HCT116 (cell line): ENCODE data around the gene MTPN. TPM values are rescaled to one million over a fixed set of nuclear protein-coding genes. Genes with fewer than 3 reads are reported as not detected.

Experiments
- ATAC-seq: fragments of 200-7000 bp; cut with Tn5 transposase; 2 replicates; pipeline ENCODE4 v1.9.1; 2020; ENCODE audit warnings: mild to moderate bottlenecking, moderate library complexity
- BruUV-seq: library from RNA; stranded (reverse); fragments of 400-500 nt; replicated peaks from 2 replicates; lab custom pipeline; 2021; lab: Mats Ljungman, UMichigan
- CTCF ChIA-PET: fragments of 300-600 bp; sonication (Branson Sonifier 250); formaldehyde crosslinking; loops from one replicate; lab custom pipeline; 2021; ENCODE audit warnings: antibody characterized with exemption; lab: Charles Lee
- POLR2A ChIA-PET: fragments of 300-600, 350-600 bp; sonication (Branson Sonifier 250); formaldehyde crosslinking; loops from one replicate; lab custom pipeline; 2021; ENCODE audit warnings: antibody characterized with exemption; lab: Charles Lee
- RAD21 ChIA-PET, 2 experiments: fragments of 300-600 bp; sonication (Branson Sonifier 250); formaldehyde crosslinking; loops; one replicate each; lab custom pipeline; 2023; ENCODE audit warnings: low total read pairs in 2 of 2; ENCODE audit not compliant: uncharacterized antibody in 2 of 2, unreplicated experiment in 2 of 2, low non-redundant PET in 1 of 2; lab: Charles Lee
- DNase-seq: peaks from one replicate; pipeline ENCODE4 v3.0.0-alpha.2; 2010; ENCODE audit warnings: low read depth, low spot score
- H2AFZ ChIP-seq: fragments of 200-600 bp; shearing (Covaris generic), sonication (generic); 2 replicates; pipeline ENCODE4 v1.6.1; 2017; ENCODE audit warnings: low read depth, mixed run types, mixed read lengths, antibody characterized with exemption, low read length; ENCODE audit not compliant: poor library complexity, severe bottlenecking
- H3K27ac ChIP-seq: 2 replicates; pipeline ENCODE4 v1.5.1; 2012; ENCODE audit warnings: low read depth, low read length
- H3K27me3 ChIP-seq: fragments of 200-600 bp; sonication (generic); 2 replicates; pipeline ENCODE4 v1.6.1; 2016; ENCODE audit warnings: mixed run types, low read length, mixed read lengths; ENCODE audit not compliant: insufficient read depth
- H3K36me3 ChIP-seq, 2 experiments: fragments of 200-500 bp in 1 of 2; fragments of 200-600 bp in 1 of 2; sonication (Bioruptor generic) in 1 of 2; sonication (generic) in 1 of 2; 2 replicates each; pipeline versions ENCODE4 v1.5.1 to v1.6.1; 2014 to 2016; ENCODE audit warnings: low read length in 2 of 2, inconsistent platforms in 1 of 2, mixed read lengths in 1 of 2, mixed run types in 1 of 2; ENCODE audit not compliant: insufficient read depth in 2 of 2, control insufficient read depth in 1 of 2
- H3K4me1 ChIP-seq, 2 experiments: fragments of 200-600 bp in 1 of 2; sonication (generic) in 1 of 2; 2 replicates each; pipeline versions ENCODE4 v1.5.1 to v1.6.1; 2012 to 2017; ENCODE audit warnings: low read length in 2 of 2, inconsistent platforms in 1 of 2, mild to moderate bottlenecking in 1 of 2, mixed read lengths in 1 of 2, mixed run types in 1 of 2, moderate library complexity in 1 of 2; ENCODE audit not compliant: insufficient read depth in 2 of 2, control insufficient read depth in 1 of 2
- H3K4me2 ChIP-seq: fragments of 200-600 bp; sonication (generic); 2 replicates; pipeline ENCODE4 v1.6.1; 2017; ENCODE audit warnings: mixed run types, low read length, mixed read lengths
- H3K4me3 ChIP-seq, 2 experiments: fragments of 200-600 bp in 1 of 2; sonication (generic) in 1 of 2; replicated peaks in 1 of 2; 2 replicates each; pipeline ENCODE4 v1.5.1; 2011 to 2016; ENCODE audit warnings: low read length in 2 of 2, control low read depth in 1 of 2, low read depth in 1 of 2, mild to moderate bottlenecking in 1 of 2, mixed read lengths in 1 of 2, mixed run types in 1 of 2
- H3K79me2 ChIP-seq: fragments of 200-600 bp; sonication (generic); 2 replicates; pipeline ENCODE4 v1.6.1; 2017; ENCODE audit warnings: mild to moderate bottlenecking, mixed run types, low read length, moderate library complexity, mixed read lengths; ENCODE audit not compliant: insufficient read depth
- H3K9ac ChIP-seq: fragments of 200-600 bp; sonication (generic); 2 replicates; pipeline ENCODE4 v1.6.1; 2016; ENCODE audit warnings: low read length, mixed read lengths
- H3K9me2 ChIP-seq: fragments of 200-600 bp; sonication (generic), shearing (Covaris generic); 2 replicates; pipeline ENCODE4 v1.6.1; 2017; ENCODE audit warnings: mixed run types, mild to moderate bottlenecking, moderate library complexity; ENCODE audit not compliant: insufficient read depth
- H3K9me3 ChIP-seq, 2 experiments: fragments of 200-500 bp in 1 of 2; fragments of 200-600 bp in 1 of 2; sonication (Bioruptor generic) in 1 of 2; sonication (generic) in 1 of 2; 2 replicates each; pipeline ENCODE4 v1.6.1; 2014 to 2017; ENCODE audit warnings: low read length in 2 of 2, mixed read lengths in 2 of 2, inconsistent platforms in 1 of 2, low read depth in 1 of 2, mild to moderate bottlenecking in 1 of 2, mixed run types in 1 of 2, moderate library complexity in 1 of 2; ENCODE audit not compliant: control insufficient read depth in 1 of 2, insufficient read depth in 1 of 2
- H4K20me1 ChIP-seq: fragments of 200-600 bp; sonication (generic), shearing (Covaris generic); 2 replicates; pipeline ENCODE4 v1.6.1; 2017; ENCODE audit warnings: mixed run types, mild to moderate bottlenecking, moderate library complexity; ENCODE audit not compliant: insufficient read depth
- CBX3 ChIP-seq: IDR thresholded peaks from 2 replicates; pipeline ENCODE4 v1.6.1; 2012; ENCODE audit warnings: low read depth
- CEBPB ChIP-seq: IDR thresholded peaks from 2 replicates; pipeline ENCODE4 v1.6.1; 2012; ENCODE audit warnings: low read depth
- EGR1 ChIP-seq: IDR thresholded peaks from 2 replicates; pipeline ENCODE4 v1.6.1; 2012; ENCODE audit warnings: low read depth
- ELF1 ChIP-seq: IDR thresholded peaks from 2 replicates; pipeline ENCODE4 v1.6.1; 2012; ENCODE audit warnings: low read depth, borderline replicate concordance
- EZH2 ChIP-seq: fragments of 200-600 bp; sonication (generic); IDR thresholded peaks from 2 replicates; pipeline ENCODE4 v1.6.1; 2017; ENCODE audit warnings: antibody characterized with exemption, mixed run types
- FOSL1 ChIP-seq: IDR thresholded peaks from 2 replicates; pipeline ENCODE4 v1.6.1; 2012; ENCODE audit warnings: low read depth
- JUND ChIP-seq: IDR thresholded peaks from 2 replicates; pipeline ENCODE4 v1.6.1; 2012
- POLR2A ChIP-seq: IDR thresholded peaks from 2 replicates; pipeline ENCODE4 v1.7.0; 2011; ENCODE audit warnings: borderline replicate concordance; ENCODE audit not compliant: insufficient read depth, insufficient read length; ENCODE audit errors: extremely low read depth
- POLR2AphosphoS5 ChIP-seq: IDR thresholded peaks from 2 replicates; pipeline ENCODE4 v1.6.1; 2011; ENCODE audit warnings: mild to moderate bottlenecking, low read depth, low read length, moderate library complexity
- RAD21 ChIP-seq: IDR thresholded peaks from 2 replicates; pipeline ENCODE4 v1.6.1; 2012; ENCODE audit warnings: low read depth, mild to moderate bottlenecking
- SIN3A ChIP-seq: IDR thresholded peaks from 2 replicates; pipeline ENCODE4 v1.6.1; 2012; ENCODE audit warnings: low read depth
- SP1 ChIP-seq: IDR thresholded peaks from 2 replicates; pipeline ENCODE4 v1.6.1; 2012; ENCODE audit warnings: low read depth
- SRF ChIP-seq: IDR thresholded peaks from 2 replicates; pipeline ENCODE4 v1.6.1; 2012; ENCODE audit warnings: low read depth
- ZFX ChIP-seq: fragments of 450-650 bp; IDR thresholded peaks from 2 replicates; pipeline ENCODE4 v1.6.1; 2017
- intact Hi-C: fragments of 100-400 bp; cut with micrococcal nuclease; formaldehyde crosslinking; loops from 2 replicates; pipeline ENCODE4 v1.10.0; 2022
- total RNA-seq: library from RNA; stranded (reverse); gene quantifications from one replicate; pipeline ENCODE4 v1.2.1, GENCODE V29; 2021; ENCODE audit not compliant: unreplicated experiment
- TF ChIP-seq, protein P1 (sequence below): IDR thresholded peaks from 2 replicates; pipeline ENCODE4 v1.6.1; 2012
- TF ChIP-seq, protein P2 (sequence below): IDR thresholded peaks from 2 replicates; pipeline ENCODE4 v1.6.1; 2011; ENCODE audit warnings: mild to moderate bottlenecking, low read length, moderate library complexity; ENCODE audit not compliant: insufficient replicate concordance; ENCODE audit errors: extremely low read depth
- TF ChIP-seq, protein P3 (sequence below), 3 experiments: fragments of 200-600 bp in 1 of 3; sonication (generic) in 1 of 3; IDR thresholded peaks in 2 of 3; conservative IDR thresholded peaks in 1 of 3; 2 replicates each; pipeline ENCODE4 v1.5.1; 2012 to 2017; ENCODE audit warnings: low read depth in 2 of 3, low read length in 2 of 3, antibody characterized with exemption in 1 of 3, borderline replicate concordance in 1 of 3, control low read depth in 1 of 3, mild to moderate bottlenecking in 1 of 3, mixed read lengths in 1 of 3, mixed run types in 1 of 3, moderate library complexity in 1 of 3; ENCODE audit not compliant: insufficient read depth in 1 of 3

The MTPN gene
- total RNA-seq, 1 experiment from 2014 or later = 152 TPM

DNA sequence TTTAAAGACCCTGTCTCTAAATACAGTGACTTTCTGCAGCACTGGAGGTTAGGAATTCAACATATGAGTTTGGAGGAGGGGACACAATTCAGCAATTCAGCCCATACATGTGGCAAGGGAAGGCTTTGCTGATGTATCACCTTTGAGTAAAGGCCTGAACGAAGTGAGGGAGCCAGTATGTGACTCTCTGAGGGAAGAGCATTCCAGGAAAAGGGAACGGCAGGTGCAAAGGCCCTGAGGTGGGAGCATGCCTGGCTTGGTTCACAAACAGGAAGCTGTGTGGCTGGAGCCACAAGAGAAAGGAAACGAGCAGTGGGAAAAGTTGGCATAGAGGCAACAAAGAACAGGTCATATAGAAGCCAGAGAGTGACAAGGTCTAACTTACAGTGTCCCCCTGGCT, 72.9 kb downstream of the MTPN start:
- Histone ChIP-seq H3K4me3 (no peak overlapping the region), H3K9me2 (no peaks in the 10 kb centered on the region), H3K27ac (no peak overlapping the region), H3K36me3 (no peaks in the 10 kb centered on the region), H3K27me3 (no peaks in the 10 kb centered on the region), H2AFZ (no peak overlapping the region), H3K4me2 (no peak overlapping the region), H3K9ac (no peak overlapping the region), H3K4me1 (no peaks in the 10 kb centered on the region), H3K9me3 (no peaks in the 10 kb centered on the region), H3K79me2 (no peaks in the 10 kb centered on the region), H4K20me1 (no peaks in the 10 kb centered on the region)
- no TSS peak for BruUV-seq
- ATAC-seq = no peak
- POLR2A ChIA-PET = no interaction called here
- intact Hi-C loops = no loop called here
- CTCF ChIA-PET = no interaction called here
- no peak for DNase-seq
- TF ChIP-seq EZH2 = no peak
- TF ChIP-seq, protein P1, sequence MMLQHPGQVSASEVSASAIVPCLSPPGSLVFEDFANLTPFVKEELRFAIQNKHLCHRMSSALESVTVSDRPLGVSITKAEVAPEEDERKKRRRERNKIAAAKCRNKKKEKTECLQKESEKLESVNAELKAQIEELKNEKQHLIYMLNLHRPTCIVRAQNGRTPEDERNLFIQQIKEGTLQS = no peak
- no peak for TF ChIP-seq SIN3A
- TF ChIP-seq ELF1 = no peak
- TF ChIP-seq RAD21 = no peak
- no peak for TF ChIP-seq CBX3
- no peak for TF ChIP-seq POLR2A
- TF ChIP-seq, protein P2, sequence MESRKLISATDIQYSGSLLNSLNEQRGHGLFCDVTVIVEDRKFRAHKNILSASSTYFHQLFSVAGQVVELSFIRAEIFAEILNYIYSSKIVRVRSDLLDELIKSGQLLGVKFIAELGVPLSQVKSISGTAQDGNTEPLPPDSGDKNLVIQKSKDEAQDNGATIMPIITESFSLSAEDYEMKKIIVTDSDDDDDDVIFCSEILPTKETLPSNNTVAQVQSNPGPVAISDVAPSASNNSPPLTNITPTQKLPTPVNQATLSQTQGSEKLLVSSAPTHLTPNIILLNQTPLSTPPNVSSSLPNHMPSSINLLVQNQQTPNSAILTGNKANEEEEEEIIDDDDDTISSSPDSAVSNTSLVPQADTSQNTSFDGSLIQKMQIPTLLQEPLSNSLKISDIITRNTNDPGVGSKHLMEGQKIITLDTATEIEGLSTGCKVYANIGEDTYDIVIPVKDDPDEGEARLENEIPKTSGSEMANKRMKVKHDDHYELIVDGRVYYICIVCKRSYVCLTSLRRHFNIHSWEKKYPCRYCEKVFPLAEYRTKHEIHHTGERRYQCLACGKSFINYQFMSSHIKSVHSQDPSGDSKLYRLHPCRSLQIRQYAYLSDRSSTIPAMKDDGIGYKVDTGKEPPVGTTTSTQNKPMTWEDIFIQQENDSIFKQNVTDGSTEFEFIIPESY = no peak
- TF ChIP-seq FOSL1 = no peak
- TF ChIP-seq SP1 = no peak
- TF ChIP-seq SRF = no peak
- TF ChIP-seq ZFX = no peak
- TF ChIP-seq POLR2AphosphoS5 = no peak
- no peak for TF ChIP-seq JUND
- TF ChIP-seq EGR1 = no peak
- no peak for TF ChIP-seq CEBPB
- TF ChIP-seq, protein P3, sequence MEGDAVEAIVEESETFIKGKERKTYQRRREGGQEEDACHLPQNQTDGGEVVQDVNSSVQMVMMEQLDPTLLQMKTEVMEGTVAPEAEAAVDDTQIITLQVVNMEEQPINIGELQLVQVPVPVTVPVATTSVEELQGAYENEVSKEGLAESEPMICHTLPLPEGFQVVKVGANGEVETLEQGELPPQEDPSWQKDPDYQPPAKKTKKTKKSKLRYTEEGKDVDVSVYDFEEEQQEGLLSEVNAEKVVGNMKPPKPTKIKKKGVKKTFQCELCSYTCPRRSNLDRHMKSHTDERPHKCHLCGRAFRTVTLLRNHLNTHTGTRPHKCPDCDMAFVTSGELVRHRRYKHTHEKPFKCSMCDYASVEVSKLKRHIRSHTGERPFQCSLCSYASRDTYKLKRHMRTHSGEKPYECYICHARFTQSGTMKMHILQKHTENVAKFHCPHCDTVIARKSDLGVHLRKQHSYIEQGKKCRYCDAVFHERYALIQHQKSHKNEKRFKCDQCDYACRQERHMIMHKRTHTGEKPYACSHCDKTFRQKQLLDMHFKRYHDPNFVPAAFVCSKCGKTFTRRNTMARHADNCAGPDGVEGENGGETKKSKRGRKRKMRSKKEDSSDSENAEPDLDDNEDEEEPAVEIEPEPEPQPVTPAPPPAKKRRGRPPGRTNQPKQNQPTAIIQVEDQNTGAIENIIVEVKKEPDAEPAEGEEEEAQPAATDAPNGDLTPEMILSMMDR (IDR thresholded peaks at IDR 0.05 in 2 of 3, conservative IDR thresholded peaks at IDR 0.05 in 1 of 3; ENCODE audit: borderline replicate concordance in 1 of 3, insufficient read depth in 1 of 3, low read depth in 2 of 3, low read length in 2 of 3) = no peak
- RAD21 ChIA-PET = no interaction called here
